Measurements from ENCODE around the gene TMEM88.

Gene TMEM88

GRCh38 chr17:7887482-7888183 lies 32.8 kb downstream of the TMEM88 start:
- TF ChIP-seq, protein P1, sequence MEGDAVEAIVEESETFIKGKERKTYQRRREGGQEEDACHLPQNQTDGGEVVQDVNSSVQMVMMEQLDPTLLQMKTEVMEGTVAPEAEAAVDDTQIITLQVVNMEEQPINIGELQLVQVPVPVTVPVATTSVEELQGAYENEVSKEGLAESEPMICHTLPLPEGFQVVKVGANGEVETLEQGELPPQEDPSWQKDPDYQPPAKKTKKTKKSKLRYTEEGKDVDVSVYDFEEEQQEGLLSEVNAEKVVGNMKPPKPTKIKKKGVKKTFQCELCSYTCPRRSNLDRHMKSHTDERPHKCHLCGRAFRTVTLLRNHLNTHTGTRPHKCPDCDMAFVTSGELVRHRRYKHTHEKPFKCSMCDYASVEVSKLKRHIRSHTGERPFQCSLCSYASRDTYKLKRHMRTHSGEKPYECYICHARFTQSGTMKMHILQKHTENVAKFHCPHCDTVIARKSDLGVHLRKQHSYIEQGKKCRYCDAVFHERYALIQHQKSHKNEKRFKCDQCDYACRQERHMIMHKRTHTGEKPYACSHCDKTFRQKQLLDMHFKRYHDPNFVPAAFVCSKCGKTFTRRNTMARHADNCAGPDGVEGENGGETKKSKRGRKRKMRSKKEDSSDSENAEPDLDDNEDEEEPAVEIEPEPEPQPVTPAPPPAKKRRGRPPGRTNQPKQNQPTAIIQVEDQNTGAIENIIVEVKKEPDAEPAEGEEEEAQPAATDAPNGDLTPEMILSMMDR (conservative IDR thresholded peaks at IDR 0.05; ENCODE audit: low read depth, low read length), result no peak
- peak overlapping the region; percentile 79 for H3K4me3 ChIP-seq (ENCODE audit: low read length)
- peak; percentile 83 for DNase-seq (ENCODE audit: low read depth)

DNA sequence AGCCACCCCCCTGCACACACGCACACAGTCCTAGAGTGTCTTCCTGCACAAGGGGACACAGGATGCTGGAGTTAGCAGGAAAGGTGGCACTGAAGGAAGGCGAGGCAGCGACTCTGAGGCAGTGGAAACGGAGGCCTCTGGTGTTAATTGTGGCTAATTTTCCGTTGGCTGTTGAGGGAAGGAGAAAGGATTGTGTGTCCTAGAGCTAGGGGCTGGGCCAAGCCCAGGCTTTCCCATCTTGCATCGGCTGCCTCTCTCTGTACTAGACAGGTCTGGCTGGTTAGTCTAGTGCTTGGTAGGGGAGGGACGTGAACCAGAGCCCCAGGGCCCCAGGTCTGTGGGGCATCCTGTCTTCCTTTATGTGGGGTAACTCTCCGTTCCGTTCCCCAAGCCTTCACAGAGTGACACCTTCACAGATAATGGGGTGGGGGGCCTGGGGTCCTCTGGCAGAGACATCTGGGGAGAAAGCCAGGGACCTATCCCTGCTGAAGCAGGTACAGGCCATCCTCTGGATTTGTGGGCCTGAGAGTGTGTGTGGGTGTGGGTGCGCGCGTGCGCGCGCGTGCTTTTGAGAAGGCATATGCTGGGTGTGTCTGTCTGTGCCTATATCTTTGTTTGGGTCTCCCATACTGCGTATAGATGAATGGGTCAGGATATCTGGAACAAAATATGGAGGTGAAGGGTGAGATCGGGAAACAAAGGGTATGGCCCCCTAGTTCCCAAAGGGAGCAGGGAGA lies 33.5 kb downstream of the TMEM88 start, which contains the start of gene CHD3:
TSS of gene CHD3 (plus strand) at position 606 of the 737 bp plus-strand sequence. CDS start 212 bp downstream, outside the sequence.
- no peak for DNase-seq (ENCODE audit: low read depth)
- TF ChIP-seq, protein P1 (conservative IDR thresholded peaks at IDR 0.05; ENCODE audit: low read depth, low read length), result no peak
- H3K4me3 ChIP-seq (ENCODE audit: low read length), result peak within 1 kb of the TSS; percentile 48

GRCh38 chr17:7889166-7889955 lies 34.5 kb downstream of the TMEM88 start:
- DNase-seq (ENCODE audit: low read depth), result peak; percentile 83
- TF ChIP-seq, protein P1 (conservative IDR thresholded peaks at IDR 0.05; ENCODE audit: low read depth, low read length), result peak; percentile 55
- H3K4me3 ChIP-seq (ENCODE audit: low read length), result peak overlapping the region; percentile 5

DNA sequence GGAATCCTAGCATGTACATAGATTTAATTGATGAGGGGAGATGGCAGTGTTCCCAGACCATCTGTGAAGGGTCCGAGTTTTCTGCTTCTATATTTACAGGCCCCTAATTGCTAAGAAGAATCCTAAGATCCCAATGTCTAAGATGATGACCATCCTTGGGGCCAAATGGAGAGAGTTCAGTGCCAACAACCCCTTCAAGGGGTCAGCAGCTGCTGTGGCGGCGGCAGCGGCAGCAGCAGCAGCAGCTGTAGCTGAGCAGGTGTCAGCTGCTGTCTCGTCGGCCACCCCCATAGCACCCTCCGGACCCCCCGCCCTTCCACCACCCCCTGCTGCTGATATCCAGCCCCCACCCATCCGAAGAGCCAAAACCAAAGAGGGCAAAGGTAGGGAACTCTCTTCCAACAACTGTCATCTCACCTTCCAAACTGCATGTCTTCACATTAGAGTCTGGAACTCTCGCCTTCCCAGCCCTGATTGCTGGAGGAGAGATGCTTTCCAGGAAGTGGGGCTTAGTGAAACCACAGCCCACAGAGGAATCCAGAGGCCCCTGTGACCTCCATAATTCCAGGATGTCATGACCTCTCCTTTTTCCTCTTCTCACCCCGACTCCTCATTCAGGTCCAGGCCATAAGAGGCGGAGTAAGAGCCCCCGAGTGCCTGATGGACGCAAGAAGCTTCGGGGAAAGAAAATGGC lies 38.5 kb downstream of the TMEM88 start:
- TF ChIP-seq, protein P1 (conservative IDR thresholded peaks at IDR 0.05; ENCODE audit: low read depth, low read length), result no peak
- DNase-seq (ENCODE audit: low read depth), result no peak
- H3K4me3 ChIP-seq (ENCODE audit: low read length), result no peak overlapping the region

- H3K4me3 ChIP-seq (ENCODE audit: low read length), result no peak overlapping the region
- no peak for DNase-seq (ENCODE audit: low read depth)
- TF ChIP-seq, protein P1 (conservative IDR thresholded peaks at IDR 0.05; ENCODE audit: low read depth, low read length), result no peak
Measured at GRCh38 chr17:7894226-7894625, 39.4 kb downstream of the TMEM88 start.

DNA sequence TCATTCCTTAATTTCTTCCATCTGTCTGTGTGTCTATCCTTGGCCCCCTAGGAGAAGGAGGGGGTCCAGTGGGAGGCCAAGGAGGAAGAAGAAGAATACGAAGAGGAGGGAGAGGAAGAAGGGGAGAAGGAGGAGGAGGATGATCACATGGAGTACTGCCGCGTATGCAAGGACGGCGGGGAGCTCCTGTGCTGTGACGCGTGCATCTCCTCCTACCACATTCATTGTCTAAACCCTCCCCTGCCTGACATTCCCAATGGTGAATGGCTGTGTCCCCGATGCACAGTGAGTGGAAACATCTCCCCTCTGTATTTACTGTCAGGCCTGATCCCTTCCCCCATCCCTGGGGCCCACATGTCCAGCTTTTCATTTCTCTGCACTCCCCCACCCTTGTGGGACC lies 40.0 kb downstream of the TMEM88 start:
- TF ChIP-seq, protein P1 (conservative IDR thresholded peaks at IDR 0.05; ENCODE audit: low read depth, low read length), result no peak
- no peak overlapping the region for H3K4me3 ChIP-seq (ENCODE audit: low read length)
- DNase-seq (ENCODE audit: low read depth), result no peak
